ENCODE measurements around the gene PIN1. TPM values are rescaled to one million over a fixed set of nuclear protein-coding genes. Genes with fewer than 3 reads are reported as not detected.

Gene PIN1
- total and polyA plus RNA-seq, 2 of the 8 experiments (the other 6 are each of a cell fraction or from before 2014, with no cell fraction given): 78.3 to 90.8 TPM

DNA sequence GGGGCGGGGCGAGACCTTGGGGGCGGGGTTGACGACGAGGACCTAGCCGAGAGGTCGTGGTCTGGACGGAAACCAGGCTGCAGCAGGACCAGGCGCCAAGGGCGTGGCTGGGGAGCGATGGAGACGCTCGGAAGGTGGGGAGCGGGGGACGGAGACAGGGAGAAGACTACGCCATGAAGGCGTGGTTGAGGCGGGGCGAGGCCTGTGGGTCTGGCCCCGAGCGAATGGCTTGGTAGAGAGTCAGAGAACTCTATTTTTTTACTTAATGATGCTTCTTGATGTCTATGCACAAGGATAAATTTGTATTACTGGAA, 15.6 kb upstream of the PIN1 start:
- H2BK20ac ChIP-seq (ENCODE audit: low read length): no peak overlapping the region
- peaks cover 0 to 33% of the 10 kb centered on the region in 2 experiments; a peak in 2 of 4 replicates for H3K79me2 ChIP-seq (ENCODE audit: control insufficient read depth in 1 of 2, insufficient read depth in 2 of 2, low read length in 2 of 2)
- H2BK12ac ChIP-seq (ENCODE audit: low read depth, low read length): no peak overlapping the region
- FAIRE-seq (peak; percentile 32), DNase-seq (ENCODE audit: low read depth in 1 of 2, low spot score in 2 of 2) (no peak)
- ChIA-PET POLR2A (ENCODE audit: partially characterized antibody) (interaction anchor here (0.6 to 2.1 kb wide), 7 partner anchors 8 to 679 kb away, joined by 3 to 11 read pairs (median 7); partner anchors contain the start of gene UBL5), CTCF (ENCODE audit: partially characterized antibody) (no interaction called here)
- peaks cover 4% of the 10 kb centered on the region for H3K23me2 ChIP-seq (ENCODE audit: low read depth, low read length)
- no peak overlapping the region for H4K91ac ChIP-seq (replicated peaks; ENCODE audit: insufficient read length, low read length)
- H3K9me3 ChIP-seq (ENCODE audit: insufficient read depth in 2 of 2, low read depth in 1 of 2, low read length in 1 of 2): 0 out of 4 replicates have a peak, but pooled peaks cover 2 to 5% of the 10 kb centered on the region in 2 experiments
- no peak overlapping the region for H3K23ac ChIP-seq (ENCODE audit: insufficient read length)
- H2BK15ac ChIP-seq (ENCODE audit: low read length): no peak overlapping the region
- H4K20me1 ChIP-seq (replicated peaks in 1 of 2; ENCODE audit: control insufficient read depth in 1 of 2, insufficient read depth in 2 of 2, low read length in 2 of 2): no peaks in the 10 kb centered on the region
- peaks cover 2 to 5% (median 3%) of the 10 kb centered on the region in 4 experiments; a peak in 6 of 7 replicates for H3K4me1 ChIP-seq (replicated peaks in 1 of 4; ENCODE audit: control insufficient read depth in 3 of 4, insufficient read depth in 4 of 4, low read length in 3 of 4)
- H2BK120ac ChIP-seq (replicated peaks; ENCODE audit: low read depth, low read length): no peak overlapping the region
- H4K8ac ChIP-seq (ENCODE audit: extremely low read depth, insufficient read depth, low read length): no peak overlapping the region
- no peak overlapping the region for H3K9ac ChIP-seq (replicated peaks in 1 of 4; ENCODE audit: extremely low read depth in 1 of 4, low read depth in 3 of 4, low read length in 3 of 4)
- H3K79me1 ChIP-seq (ENCODE audit: low read depth, low read length): peaks cover 3% of the 10 kb centered on the region; the same call in 1 of the 2 replicates
- H3K4me3 ChIP-seq (ENCODE audit: extremely low read depth in 1 of 4, insufficient read depth in 2 of 4, low read depth in 3 of 4, low read length in 4 of 4): peak overlapping the region; percentile 18 to 47 (median 30); a peak in 5 of 8 replicates
- peaks cover 0 to 3% (median 0%) of the 10 kb centered on the region in 4 experiments; a peak in 2 of 8 replicates for H3K36me3 ChIP-seq (ENCODE audit: control insufficient read depth in 2 of 4, insufficient read depth in 4 of 4, low read length in 3 of 4)
- H2AK5ac ChIP-seq (ENCODE audit: low read depth, low read length): no peak overlapping the region
- no peak overlapping the region for H4K5ac ChIP-seq (ENCODE audit: insufficient read length, low read depth, low read length)
- no peak overlapping the region for H3K18ac ChIP-seq (ENCODE audit: extremely low read depth, low read length)
- H3K14ac ChIP-seq (ENCODE audit: insufficient read length): no peak overlapping the region
- no peak overlapping the region for H3K56ac ChIP-seq (replicated peaks; ENCODE audit: insufficient read length, low read depth, low read length)
- no peak overlapping the region for H2AFZ ChIP-seq (ENCODE audit: low read length)
- no peak overlapping the region for H3K27ac ChIP-seq (ENCODE audit: low read depth, low read length)
- no peak overlapping the region for H3K4ac ChIP-seq (replicated peaks; ENCODE audit: insufficient read length, low read depth, low read length)
- H3K27me3 ChIP-seq (replicated peaks in 1 of 4; ENCODE audit: control insufficient read depth in 3 of 4, extremely low read depth in 1 of 4, insufficient read depth in 3 of 4, low read length in 3 of 4): no peaks in the 10 kb centered on the region
- H2BK5ac ChIP-seq (ENCODE audit: low read depth, low read length): no peak overlapping the region
- peak overlapping the region; percentile 57 to 58 for H3K4me2 ChIP-seq (ENCODE audit: insufficient read depth in 1 of 2, low read depth in 2 of 2, low read length in 2 of 2)
- 6% methylated on average over 11 of the region's 21 CpGs; no CpG with 5 or more reads in 1 of the 2 experiments for WGBS, 2 experiments (ENCODE audit: extremely low coverage in 1 of 2, insufficient coverage in 1 of 2, insufficient read length in 1 of 2, insufficient replicate concordance in 2 of 2, low coverage in 1 of 2, low lambda C conversion rate in 2 of 2, missing lambda C conversion rate in 1 of 2)
- TF ChIP-seq YY1 (IDR thresholded peaks at IDR 0.05; ENCODE audit: low read depth, low read length): peak; percentile 59; the same call in 1 of the 2 replicates
- TF ChIP-seq TAF1 (IDR thresholded peaks at IDR 0.05; ENCODE audit: low read depth, low read length): 0 out of 2 replicates have a peak, but pooled peaks have one; percentile 31
- no peak for TF ChIP-seq HDAC2 (IDR thresholded peaks at IDR 0.05; ENCODE audit: borderline replicate concordance in 1 of 2, low read depth in 2 of 2, low read length in 2 of 2)
- TF ChIP-seq TBP (IDR thresholded peaks at IDR 0.05; ENCODE audit: low read depth, low read length): peak; percentile 20; the same call in 1 of the 2 replicates
- TF ChIP-seq SP1 (IDR thresholded peaks at IDR 0.05; ENCODE audit: low read depth, low read length): peak; percentile 85
- 0 out of 4 replicates have a peak, but pooled peaks have one; percentile 28 to 36 for TF ChIP-seq SIN3A (conservative IDR thresholded peaks at IDR 0.05 in 1 of 2, IDR thresholded peaks at IDR 0.05 in 1 of 2; ENCODE audit: low read depth in 1 of 2, low read length in 2 of 2)
- TF ChIP-seq CHD2 (IDR thresholded peaks at IDR 0.05; ENCODE audit: low read length): no peak
